PC-3 (cell line): ENCODE data around the gene ST3GAL2. TPM values are rescaled to one million over a fixed set of nuclear protein-coding genes. Genes with fewer than 3 reads are reported as not detected.

Experiments used
- ATAC-seq: fragments of 200-7000 bp; cut with Tn5 transposase; 2 replicates; pipeline ENCODE4 v1.9.1; 2020; ENCODE audit warnings: mild to moderate bottlenecking, moderate library complexity
- BruUV-seq: library from RNA; stranded (reverse); fragments of 400-500 nt; replicated peaks from 2 replicates; lab custom pipeline; 2021; lab: Mats Ljungman, UMichigan
- CTCF ChIA-PET: fragments of 300-600 bp; sonication (Branson Sonifier 250); formaldehyde crosslinking; loops from one replicate; lab custom pipeline; 2022; ENCODE audit warnings: antibody characterized with exemption; lab: Charles Lee
- POLR2A ChIA-PET: fragments of 300-600 bp; sonication (Branson Sonifier 250); formaldehyde crosslinking; loops from one replicate; lab custom pipeline; 2022; ENCODE audit warnings: antibody characterized with exemption; ENCODE audit not compliant: unreplicated experiment; lab: Charles Lee
- DNase-seq: peaks from one replicate; pipeline ENCODE4 v3.0.0-alpha.2; 2015
- H2AFZ ChIP-seq: fragments of 300-600 bp; sonication (generic); 2 replicates; pipeline ENCODE4 v1.6.0; 2016; ENCODE audit warnings: antibody characterized with exemption, low read length
- H3F3A ChIP-seq: fragments of 300-600 bp; sonication (generic); one replicate; pipeline ENCODE4 v1.6.0; 2017; ENCODE audit warnings: antibody characterized with exemption, low read length, control low read depth, mild to moderate bottlenecking; ENCODE audit not compliant: unreplicated experiment
- H3K27ac ChIP-seq: fragments of 300-600 bp; sonication (generic); 2 replicates; pipeline ENCODE4 v1.5.1; 2016; ENCODE audit warnings: mild to moderate bottlenecking, low read length
- H3K27me3 ChIP-seq: fragments of 300-600 bp; sonication (generic); 2 replicates; pipeline ENCODE4 v1.6.1; 2016; ENCODE audit warnings: low read length, mixed read lengths
- H3K36me3 ChIP-seq: fragments of 300-600 bp; sonication (generic); 2 replicates; pipeline ENCODE4 v1.6.1; 2016; ENCODE audit warnings: low read depth, mixed run types, low read length, mixed read lengths
- H3K4me1 ChIP-seq: fragments of 300-600 bp; sonication (generic); 2 replicates; pipeline ENCODE4 v1.5.1; 2016; ENCODE audit warnings: low read length; ENCODE audit not compliant: insufficient read depth
- H3K4me2 ChIP-seq: fragments of 300-600 bp; sonication (generic); 2 replicates; pipeline ENCODE4 v1.6.0; 2016; ENCODE audit warnings: low read length
- H3K4me3 ChIP-seq: fragments of 300-600 bp; sonication (generic); 2 replicates; pipeline ENCODE4 v1.5.1; 2016; ENCODE audit warnings: mild to moderate bottlenecking, low read length, mixed read lengths
- H3K79me2 ChIP-seq: fragments of 300-600 bp; sonication (generic); 2 replicates; pipeline ENCODE4 v1.6.1; 2017; ENCODE audit warnings: low read length, mixed read lengths
- H3K9ac ChIP-seq: fragments of 300-600 bp; sonication (generic); 2 replicates; pipeline ENCODE4 v1.6.0; 2016; ENCODE audit warnings: mild to moderate bottlenecking, low read length
- H3K9me2 ChIP-seq: fragments of 300-600 bp; sonication (generic); replicated peaks from 2 replicates; pipeline ENCODE4 v1.6.1; 2016; ENCODE audit warnings: mixed run types, low read length, mixed read lengths
- H3K9me3 ChIP-seq: fragments of 300-600 bp; sonication (generic); 2 replicates; pipeline ENCODE4 v1.6.1; 2016; ENCODE audit warnings: low read length, mixed read lengths
- H4K20me1 ChIP-seq: fragments of 300-600 bp; sonication (generic); 2 replicates; pipeline ENCODE4 v1.6.1; 2016; ENCODE audit warnings: low read length, mixed read lengths
- EZH2 ChIP-seq: fragments of 300-600 bp; sonication (generic); IDR thresholded peaks from one replicate; pipeline ENCODE4 v1.6.1; 2017; ENCODE audit warnings: antibody characterized with exemption, mild to moderate bottlenecking, low read length; ENCODE audit not compliant: unreplicated experiment
- EZH2phosphoT487 ChIP-seq: fragments of 300-600 bp; sonication (generic); IDR thresholded peaks from 2 replicates; pipeline ENCODE4 v1.6.1; 2018; ENCODE audit warnings: mild to moderate bottlenecking, antibody characterized with exemption, low read length, borderline replicate concordance
- intact Hi-C: fragments of 100-400 bp; cut with micrococcal nuclease; formaldehyde crosslinking; loops from 2 replicates; pipeline ENCODE4 v1.9.0; 2023
- total RNA-seq: library from RNA; depleted of rRNA; stranded (reverse); fragments of >200 nt; gene quantifications from 2 replicates; pipeline ENCODE4 v1.2.3, GENCODE V29; 2014
- TF ChIP-seq, protein P1 (sequence below): fragments of 300-600 bp; sonication (generic); conservative IDR thresholded peaks from 2 replicates; pipeline ENCODE4 v1.5.1; 2017; ENCODE audit warnings: antibody characterized with exemption, low read depth, mild to moderate bottlenecking, low read length

Gene ST3GAL2
- total RNA-seq, 1 experiment from 2014 or later = 9.8 TPM

DNA sequence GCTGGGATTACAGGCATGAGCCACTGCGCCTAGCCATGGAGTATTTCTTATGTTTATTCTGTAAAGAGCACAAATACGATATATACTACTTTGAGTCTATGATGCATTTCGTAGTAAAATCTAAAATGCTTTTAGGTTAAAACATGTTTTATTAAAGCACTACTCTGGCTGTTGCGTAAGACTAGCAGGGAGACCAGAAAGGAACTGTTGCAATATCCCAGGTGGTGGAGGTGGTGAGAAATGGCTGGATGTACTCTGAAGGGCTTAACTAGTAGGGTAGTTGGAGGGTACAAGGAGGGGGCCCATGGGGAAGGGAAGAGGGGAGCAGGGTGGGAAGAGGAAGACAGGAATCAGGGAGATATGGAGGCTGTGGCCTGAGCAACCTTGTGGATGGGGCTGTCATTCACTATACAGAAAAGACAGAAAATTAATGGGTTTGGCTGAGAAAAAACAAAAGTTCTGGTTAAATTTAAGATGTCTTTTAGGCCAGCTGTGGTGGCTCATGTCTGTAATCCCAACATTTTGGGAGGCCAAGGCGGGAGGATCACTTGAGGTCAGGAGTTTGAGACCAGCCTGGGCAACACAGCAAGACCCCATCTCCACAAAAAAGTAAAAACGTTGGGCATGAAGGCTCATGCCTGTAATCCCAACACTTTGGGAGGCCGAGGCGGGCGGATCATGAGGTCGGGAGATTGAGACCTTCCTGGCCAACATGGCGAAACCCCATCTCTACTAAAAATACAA lies 35.8 kb downstream of the ST3GAL2 start:
- CTCF ChIA-PET = interaction anchor here (0.6 kb wide), 1 partner anchor 50 kb away, joined by 6 read pairs; no protein-coding TSS in a partner anchor
- Histone ChIP-seq H3F3A (no peaks in the 10 kb centered on the region), H3K9me2 (no peaks in the 10 kb centered on the region), H3K4me1 (peaks cover 12% of the 10 kb centered on the region; the same call in 1 of the 2 replicates), H3K9me3 (no peaks in the 10 kb centered on the region), H3K79me2 (no peaks in the 10 kb centered on the region), H3K4me3 (no peak overlapping the region), H3K36me3 (no peaks in the 10 kb centered on the region), H3K27me3 (no peaks in the 10 kb centered on the region), H4K20me1 (no peaks in the 10 kb centered on the region), H2AFZ (no peak overlapping the region), H3K9ac (no peak overlapping the region), H3K27ac (no peak overlapping the region), H3K4me2 (no peak overlapping the region)
- no peak for DNase-seq
- no peak for ATAC-seq
- no TSS peak for BruUV-seq
- POLR2A ChIA-PET = no interaction called here
- TF ChIP-seq, protein P1, sequence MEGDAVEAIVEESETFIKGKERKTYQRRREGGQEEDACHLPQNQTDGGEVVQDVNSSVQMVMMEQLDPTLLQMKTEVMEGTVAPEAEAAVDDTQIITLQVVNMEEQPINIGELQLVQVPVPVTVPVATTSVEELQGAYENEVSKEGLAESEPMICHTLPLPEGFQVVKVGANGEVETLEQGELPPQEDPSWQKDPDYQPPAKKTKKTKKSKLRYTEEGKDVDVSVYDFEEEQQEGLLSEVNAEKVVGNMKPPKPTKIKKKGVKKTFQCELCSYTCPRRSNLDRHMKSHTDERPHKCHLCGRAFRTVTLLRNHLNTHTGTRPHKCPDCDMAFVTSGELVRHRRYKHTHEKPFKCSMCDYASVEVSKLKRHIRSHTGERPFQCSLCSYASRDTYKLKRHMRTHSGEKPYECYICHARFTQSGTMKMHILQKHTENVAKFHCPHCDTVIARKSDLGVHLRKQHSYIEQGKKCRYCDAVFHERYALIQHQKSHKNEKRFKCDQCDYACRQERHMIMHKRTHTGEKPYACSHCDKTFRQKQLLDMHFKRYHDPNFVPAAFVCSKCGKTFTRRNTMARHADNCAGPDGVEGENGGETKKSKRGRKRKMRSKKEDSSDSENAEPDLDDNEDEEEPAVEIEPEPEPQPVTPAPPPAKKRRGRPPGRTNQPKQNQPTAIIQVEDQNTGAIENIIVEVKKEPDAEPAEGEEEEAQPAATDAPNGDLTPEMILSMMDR = no peak
- no peak for TF ChIP-seq EZH2
- no peak for TF ChIP-seq EZH2phosphoT487
- intact Hi-C loops = no loop called here

DNA sequence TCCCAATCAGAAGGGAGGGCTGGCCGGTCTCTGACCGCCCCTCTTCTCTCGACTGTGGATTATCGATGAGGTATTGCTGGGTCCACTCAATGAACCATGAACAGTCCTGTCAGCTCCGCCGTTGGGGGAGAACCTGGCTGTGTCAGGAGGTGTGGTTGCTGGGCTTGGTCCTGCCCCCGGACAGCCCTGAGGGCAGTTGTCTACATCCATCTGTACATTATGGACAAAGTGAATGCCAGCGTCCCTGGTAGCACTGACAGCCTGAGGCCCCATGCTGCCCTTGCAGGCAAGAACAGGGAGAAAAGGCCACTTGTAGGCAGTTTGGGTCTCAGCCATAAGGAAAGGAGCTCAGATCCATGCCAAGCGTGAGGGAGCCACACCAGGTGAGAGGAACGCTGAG lies 38.9 kb downstream of the ST3GAL2 start:
- no peak overlapping the region for H3K4me2 ChIP-seq
- H3K4me3 ChIP-seq = no peak overlapping the region
- H3K9ac ChIP-seq = no peak overlapping the region
- no peaks in the 10 kb centered on the region for H3K9me3 ChIP-seq
- ATAC-seq (no peak), DNase-seq (no peak)
- no peaks in the 10 kb centered on the region for H4K20me1 ChIP-seq
- peaks cover 12% of the 10 kb centered on the region; the same call in 1 of the 2 replicates for H3K4me1 ChIP-seq
- POLR2A ChIA-PET = no interaction called here
- no peak overlapping the region for H3K27ac ChIP-seq
- CTCF ChIA-PET = no interaction called here
- BruUV-seq = no TSS peak
- no peaks in the 10 kb centered on the region for H3F3A ChIP-seq
- no peaks in the 10 kb centered on the region for H3K27me3 ChIP-seq
- no peaks in the 10 kb centered on the region for H3K79me2 ChIP-seq
- no peaks in the 10 kb centered on the region for H3K9me2 ChIP-seq
- TF ChIP-seq EZH2phosphoT487 = no peak
- no peak for TF ChIP-seq EZH2
- TF ChIP-seq, protein P1 = no peak
- intact Hi-C loops = no loop called here
- no peaks in the 10 kb centered on the region; the same call in 1 of the 2 replicates for H3K36me3 ChIP-seq
- no peak overlapping the region for H2AFZ ChIP-seq

DNA sequence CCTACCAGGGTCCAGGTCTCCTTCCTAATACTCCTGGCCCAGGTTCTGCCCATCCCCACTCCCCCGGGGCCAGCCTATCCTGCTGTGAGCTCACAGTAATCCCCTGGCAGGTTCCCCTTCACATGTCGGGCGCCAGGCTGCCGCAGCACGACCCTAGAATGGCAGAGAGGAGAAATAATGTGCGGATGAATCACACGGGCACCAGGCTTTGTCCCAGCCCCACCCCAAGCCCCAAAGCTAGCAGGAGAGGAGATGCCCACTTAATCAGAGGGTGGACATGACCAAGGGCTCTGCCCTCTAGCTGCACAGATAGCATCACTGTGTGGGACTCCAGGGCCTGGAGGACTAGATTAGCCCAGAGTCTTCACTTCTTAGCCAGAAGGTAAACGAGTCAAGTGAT lies 39.5 kb downstream of the ST3GAL2 start:
- H3K4me2 ChIP-seq = no peak overlapping the region
- no peaks in the 10 kb centered on the region for H3K9me2 ChIP-seq
- H3K4me1 ChIP-seq = peaks cover 6% of the 10 kb centered on the region; the same call in 1 of the 2 replicates
- ATAC-seq = no peak
- no peak for DNase-seq
- H3K79me2 ChIP-seq = no peaks in the 10 kb centered on the region
- no peaks in the 10 kb centered on the region for H4K20me1 ChIP-seq
- H3K9me3 ChIP-seq = no peaks in the 10 kb centered on the region
- H3F3A ChIP-seq = no peaks in the 10 kb centered on the region
- H3K27ac ChIP-seq = no peak overlapping the region
- H3K4me3 ChIP-seq = no peak overlapping the region
- intact Hi-C loops = no loop called here
- no peaks in the 10 kb centered on the region for H3K27me3 ChIP-seq
- TF ChIP-seq, protein P1 = no peak
- TF ChIP-seq EZH2phosphoT487 = no peak
- TF ChIP-seq EZH2 = no peak
- BruUV-seq = no TSS peak
- POLR2A ChIA-PET = interaction anchor here (0.7 kb wide), 1 partner anchor 19 kb away, joined by 4 read pairs; no protein-coding TSS in a partner anchor
- CTCF ChIA-PET = no interaction called here
- H3K36me3 ChIP-seq = no peaks in the 10 kb centered on the region; the same call in 1 of the 2 replicates
- no peak overlapping the region for H2AFZ ChIP-seq
- no peak overlapping the region for H3K9ac ChIP-seq
